Mucosa of descending colon (tissue), 3 donors: ENCODE results near the gene ESRP2. TPM values are rescaled to one million over a fixed set of nuclear protein-coding genes. Genes with fewer than 3 reads are reported as not detected.

ENCODE experiments used
- ATAC-seq: fragments of 200-7000 bp; cut with Tn5 transposase; one replicate; pipeline ENCODE4 v1.9.1; 2020; ENCODE audit warnings: mild to moderate bottlenecking, moderate library complexity
- DNase-seq, 3 donors: peaks; one replicate each; pipeline ENCODE4 v3.0.0-alpha.2; 2020
- H3K36me3 ChIP-seq: fragments of 200-600 bp; one replicate; pipeline ENCODE4 v1.8.0; 2021; ENCODE audit warnings: low read depth, mild to moderate bottlenecking
- H3K4me1 ChIP-seq: fragments of 200-600 bp; one replicate; pipeline ENCODE4 v1.8.0; 2021; ENCODE audit warnings: low read depth, mild to moderate bottlenecking
- H3K4me3 ChIP-seq: fragments of 200-600 bp; one replicate; pipeline ENCODE4 v1.8.0; 2021; ENCODE audit warnings: mild to moderate bottlenecking
- H3K9me3 ChIP-seq: fragments of 200-600 bp; one replicate; pipeline ENCODE4 v1.8.0; 2021; ENCODE audit warnings: mild to moderate bottlenecking
- intact Hi-C, 2 donors: fragments of 100-400 bp; cut with DNase I in 1 of 2; cut with micrococcal nuclease in 1 of 2; formaldehyde crosslinking; loops; one replicate each; pipeline versions ENCODE4 v1.11.0 to v1.11.1; 2022; cut with DNase I, micrococcal nuclease
- total RNA-seq, 3 donors: library from RNA; stranded (reverse); fragmentation: NEBNext Ultra II Directional in 2 of 3; extraction: Animal tissue kit (Norgen Biotek cat#: 25700) in 2 of 3; gene quantifications; one replicate each; pipeline versions ENCODE4 v1.2.1 to v1.2.4, GENCODE V29; 2021 to 2023
- TF ChIP-seq, protein P1 (sequence below): fragments of 200-600 bp; IDR thresholded peaks from one replicate; pipeline ENCODE4 v1.8.0; 2022; ENCODE audit warnings: antibody characterized with exemption, mild to moderate bottlenecking
- donor health status: DM: no; HTN: no; CAD: no; lungs with moderate emphysema.
- donor health status: DM: no; HTN: no; CAD: no.
- donor health status: DM: no; HTN: yes; CAD: no.

ESRP2 gene
- total RNA-seq, 3 donors from 2014 or later, result 46.6 to 125 (median 94.5) TPM

DNA sequence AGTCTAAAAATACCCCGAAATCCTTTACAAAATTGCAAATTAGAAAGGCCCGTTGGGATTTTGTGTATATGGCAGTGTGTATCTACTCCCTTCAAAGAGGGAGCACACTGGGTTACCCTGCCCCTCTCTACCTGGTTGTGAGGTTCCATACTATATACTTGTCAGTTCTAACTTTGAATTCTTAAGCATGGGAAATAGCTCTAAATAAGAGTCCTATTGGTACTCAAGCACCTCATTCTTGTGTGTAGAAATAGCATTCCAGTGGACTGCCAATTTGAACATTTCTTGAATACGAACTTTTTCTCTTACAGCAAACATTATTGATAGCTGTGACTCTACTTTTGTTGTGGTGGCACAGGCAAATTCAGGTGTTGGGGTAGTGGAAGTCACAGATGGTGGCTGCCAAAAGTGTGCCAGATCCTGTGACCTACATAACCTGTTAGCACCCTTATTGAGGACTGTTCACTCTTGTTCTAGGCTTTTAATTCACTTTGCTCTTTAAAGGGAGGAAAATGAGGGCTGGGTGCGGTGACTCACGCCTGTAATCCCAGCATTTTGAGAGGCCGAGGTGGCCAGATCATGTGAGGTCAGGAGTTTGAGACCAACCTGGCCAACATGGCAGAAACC is 16.1 kb downstream of the ESRP2 start:
- TF ChIP-seq, protein P1, sequence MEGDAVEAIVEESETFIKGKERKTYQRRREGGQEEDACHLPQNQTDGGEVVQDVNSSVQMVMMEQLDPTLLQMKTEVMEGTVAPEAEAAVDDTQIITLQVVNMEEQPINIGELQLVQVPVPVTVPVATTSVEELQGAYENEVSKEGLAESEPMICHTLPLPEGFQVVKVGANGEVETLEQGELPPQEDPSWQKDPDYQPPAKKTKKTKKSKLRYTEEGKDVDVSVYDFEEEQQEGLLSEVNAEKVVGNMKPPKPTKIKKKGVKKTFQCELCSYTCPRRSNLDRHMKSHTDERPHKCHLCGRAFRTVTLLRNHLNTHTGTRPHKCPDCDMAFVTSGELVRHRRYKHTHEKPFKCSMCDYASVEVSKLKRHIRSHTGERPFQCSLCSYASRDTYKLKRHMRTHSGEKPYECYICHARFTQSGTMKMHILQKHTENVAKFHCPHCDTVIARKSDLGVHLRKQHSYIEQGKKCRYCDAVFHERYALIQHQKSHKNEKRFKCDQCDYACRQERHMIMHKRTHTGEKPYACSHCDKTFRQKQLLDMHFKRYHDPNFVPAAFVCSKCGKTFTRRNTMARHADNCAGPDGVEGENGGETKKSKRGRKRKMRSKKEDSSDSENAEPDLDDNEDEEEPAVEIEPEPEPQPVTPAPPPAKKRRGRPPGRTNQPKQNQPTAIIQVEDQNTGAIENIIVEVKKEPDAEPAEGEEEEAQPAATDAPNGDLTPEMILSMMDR, result no peak
- no peak overlapping the region for H3K4me3 ChIP-seq
- DNase-seq (no peak), ATAC-seq (no peak)
- no peaks in the 10 kb centered on the region for H3K36me3 ChIP-seq
- no peaks in the 10 kb centered on the region for H3K9me3 ChIP-seq
- intact Hi-C loops, result loop anchor here in 1 of 2 donors (5.0 kb wide), 1 partner anchor 73 kb away; no protein-coding TSS in a partner anchor
- no peaks in the 10 kb centered on the region for H3K4me1 ChIP-seq

DNA sequence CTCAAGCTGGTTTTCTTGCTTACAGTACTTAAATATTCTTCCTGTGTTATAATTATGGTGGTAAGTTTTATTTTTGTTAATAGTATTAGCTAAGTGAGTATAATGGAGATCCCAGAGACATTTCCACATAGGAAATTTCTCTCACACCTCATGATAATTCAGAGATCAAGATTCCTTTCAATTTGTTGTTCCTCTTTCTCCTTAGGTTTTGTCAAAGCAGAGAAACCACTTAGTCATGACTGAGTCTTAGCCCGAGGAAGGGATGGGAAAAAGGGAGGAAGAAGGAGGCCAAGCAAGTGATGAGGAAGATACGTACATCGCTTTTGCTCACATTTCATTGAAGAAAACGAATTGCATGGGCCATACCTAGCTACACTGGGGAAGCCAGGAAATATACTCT is 18.4 kb downstream of the ESRP2 start:
- H3K4me3 ChIP-seq, result no peak overlapping the region
- TF ChIP-seq, protein P1, result no peak
- no peaks in the 10 kb centered on the region for H3K4me1 ChIP-seq
- no peaks in the 10 kb centered on the region for H3K36me3 ChIP-seq
- H3K9me3 ChIP-seq, result no peaks in the 10 kb centered on the region
- intact Hi-C loops, result no loop called here
- DNase-seq (no peak), ATAC-seq (no peak)

DNA sequence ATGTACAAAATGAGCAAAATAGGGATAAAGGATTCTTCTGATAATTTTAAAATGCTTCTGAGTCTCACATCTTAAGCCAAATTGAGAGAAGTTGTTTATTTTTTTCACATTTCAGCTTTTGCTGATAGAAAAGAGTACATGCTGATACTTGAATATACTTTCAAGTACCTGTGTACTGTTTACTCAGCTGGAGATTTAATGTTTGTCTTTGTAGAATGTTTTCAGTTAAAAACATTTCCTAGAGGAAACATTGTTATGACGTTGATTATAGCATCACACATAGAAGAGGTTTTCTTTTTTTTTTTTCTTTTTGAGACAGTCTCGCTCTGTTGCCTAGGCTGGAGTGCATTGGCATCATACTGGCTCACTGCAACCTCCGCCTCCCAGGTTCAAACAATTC is 19.7 kb downstream of the ESRP2 start:
- TF ChIP-seq, protein P1, result no peak
- Histone ChIP-seq H3K4me3 (no peak overlapping the region), H3K9me3 (no peaks in the 10 kb centered on the region), H3K4me1 (no peaks in the 10 kb centered on the region), H3K36me3 (no peaks in the 10 kb centered on the region)
- ATAC-seq (no peak), DNase-seq (no peak)
- intact Hi-C loops, result no loop called here

DNA sequence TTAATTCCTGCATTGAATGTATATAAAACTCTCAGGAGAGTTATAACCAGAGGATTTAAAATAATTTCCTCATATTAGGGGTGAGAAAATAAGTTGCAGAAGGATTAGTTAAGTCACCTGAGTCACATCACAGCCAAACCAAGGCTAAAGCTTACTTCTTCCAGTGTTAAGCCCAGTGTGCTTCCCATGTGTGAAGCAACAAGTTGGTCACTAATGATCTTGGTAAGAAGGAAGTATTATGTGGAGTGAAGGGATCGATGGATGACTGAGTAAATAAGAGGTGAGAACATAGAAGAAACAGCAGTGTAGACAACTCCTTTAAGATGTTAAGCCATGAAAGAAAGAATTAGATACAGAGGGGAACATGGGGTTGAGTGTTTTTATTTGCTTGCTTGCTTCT is 20.6 kb downstream of the ESRP2 start:
- TF ChIP-seq, protein P1, result no peak
- no peaks in the 10 kb centered on the region for H3K36me3 ChIP-seq
- no peaks in the 10 kb centered on the region for H3K9me3 ChIP-seq
- H3K4me3 ChIP-seq, result no peak overlapping the region
- DNase-seq, result no peak
- H3K4me1 ChIP-seq, result no peaks in the 10 kb centered on the region
- no peak for ATAC-seq
- intact Hi-C loops, result no loop called here

DNA sequence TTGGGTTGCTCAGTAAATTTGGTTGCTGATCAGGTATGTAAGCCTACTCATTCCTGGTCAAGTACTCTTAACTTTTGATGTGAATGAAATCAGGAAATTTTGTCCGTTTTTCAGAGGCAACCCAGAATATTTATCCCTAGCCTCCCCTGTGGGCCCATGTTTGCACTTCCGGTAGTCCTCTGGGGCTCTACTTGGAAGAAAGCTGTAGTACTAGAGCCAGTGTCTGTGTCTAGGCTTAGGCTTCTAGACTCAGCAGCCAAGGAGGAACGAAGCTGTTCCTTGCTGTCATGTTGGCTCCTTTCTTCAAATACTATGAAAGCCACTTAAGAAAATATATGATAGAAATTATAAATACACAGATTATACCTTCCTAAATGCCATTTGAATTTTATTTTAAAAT is 21.2 kb downstream of the ESRP2 start:
- no peaks in the 10 kb centered on the region for H3K9me3 ChIP-seq
- H3K4me1 ChIP-seq, result no peaks in the 10 kb centered on the region
- no peaks in the 10 kb centered on the region for H3K36me3 ChIP-seq
- intact Hi-C loops, result no loop called here
- no peak overlapping the region for H3K4me3 ChIP-seq
- no peak for ATAC-seq
- TF ChIP-seq, protein P1, result no peak
- no peak for DNase-seq

DNA sequence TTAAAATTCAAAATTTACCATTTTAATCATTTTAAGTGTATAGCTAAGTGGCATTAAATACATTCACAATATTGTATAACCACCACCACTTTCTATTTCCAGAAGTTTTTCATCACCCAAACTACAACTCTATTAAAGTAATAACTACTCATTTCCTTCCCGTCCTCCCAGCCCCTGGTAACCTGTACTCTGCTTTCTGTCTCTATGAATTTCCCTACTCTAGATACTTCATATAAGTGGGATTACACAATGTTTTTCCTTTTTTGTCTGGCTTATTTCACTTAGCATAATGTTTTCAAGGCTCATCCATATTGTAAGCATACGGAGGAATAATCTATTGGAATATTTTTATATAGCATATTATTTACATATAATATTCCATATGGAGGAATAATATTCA is 29.7 kb downstream of the ESRP2 start:
- TF ChIP-seq, protein P1, result no peak
- intact Hi-C loops, result no loop called here
- no peaks in the 10 kb centered on the region for H3K9me3 ChIP-seq
- no peaks in the 10 kb centered on the region for H3K4me1 ChIP-seq
- no peak for ATAC-seq
- H3K4me3 ChIP-seq, result no peak overlapping the region
- no peaks in the 10 kb centered on the region for H3K36me3 ChIP-seq
- DNase-seq, result no peak
